B cell (primary cell): ENCODE data around the gene AHNAK. TPM values are rescaled to one million over a fixed set of nuclear protein-coding genes. Genes with fewer than 3 reads are reported as not detected.

ENCODE experiments used
- ATAC-seq: fragments of 200-7000 bp; cut with Tn5 transposase; one replicate; pipeline ENCODE4 v1.10.0; 2021; ENCODE audit warnings: low read depth, mild to moderate bottlenecking, moderate number of reproducible peaks, moderate library complexity
- CTCF ChIA-PET: fragments of 350-600 bp; sonication (Branson Sonifier 250); formaldehyde crosslinking; loops from one replicate; lab custom pipeline; 2021; ENCODE audit warnings: antibody characterized with exemption, inconsistent platforms; lab: Charles Lee
- POLR2A ChIA-PET: fragments of 350-600 bp; sonication (Branson Sonifier 250); formaldehyde crosslinking; loops from one replicate; lab custom pipeline; 2021; ENCODE audit warnings: antibody characterized with exemption; lab: Charles Lee
- DNase-seq: peaks from one replicate; pipeline ENCODE4 v3.0.0; 2013
- H2AFZ ChIP-seq: 2 replicates; pipeline ENCODE4 v1.6.1; 2012; ENCODE audit warnings: mild to moderate bottlenecking, low read depth, low read length; ENCODE audit not compliant: insufficient read depth, poor library complexity, severe bottlenecking
- H3K27ac ChIP-seq, 2 donors: 1 replicate in 1 of 2; 2 replicates in 1 of 2; pipeline ENCODE4 v1.5.1; 2012 to 2013; ENCODE audit warnings: low read length in 2 of 2, mild to moderate bottlenecking in 2 of 2, moderate library complexity in 1 of 2
- H3K27me3 ChIP-seq, 4 experiments: fragments of 200-600 bp in 1 of 4; sonication (generic) in 1 of 4; replicated peaks in 1 of 4; 1 replicate in 2 of 4; 2 replicates in 2 of 4; pipeline versions ENCODE4 v1.6.1 to v1.7.0; 2013 to 2016; ENCODE audit warnings: low read length in 3 of 4, mild to moderate bottlenecking in 2 of 4, mixed read lengths in 1 of 4, moderate library complexity in 1 of 4; ENCODE audit not compliant: insufficient read depth in 4 of 4, control insufficient read depth in 3 of 4; ENCODE audit errors: control extremely low read depth in 1 of 4
- H3K36me3 ChIP-seq, 2 experiments: replicated peaks in 1 of 2; 1 replicate in 1 of 2; 2 replicates in 1 of 2; pipeline versions ENCODE4 v1.6.1 to v1.7.1; 2013; ENCODE audit warnings: low read length in 1 of 2; ENCODE audit not compliant: insufficient read depth in 2 of 2, control insufficient read depth in 1 of 2; ENCODE audit errors: control extremely low read depth in 1 of 2, extremely low read depth in 1 of 2
- H3K4me1 ChIP-seq, 2 donors: fragments of 200-600 bp in 1 of 2; sonication (generic) in 1 of 2; 1 replicate in 1 of 2; 2 replicates in 1 of 2; pipeline versions ENCODE4 v1.5.1 to v1.6.1; 2013 to 2017; ENCODE audit warnings: low read length in 2 of 2; ENCODE audit not compliant: control insufficient read depth in 2 of 2, insufficient read depth in 2 of 2
- H3K4me2 ChIP-seq: replicated peaks from 2 replicates; pipeline ENCODE3; 2012; ENCODE audit warnings: mild to moderate bottlenecking, low read depth, low read length; ENCODE audit not compliant: poor library complexity, severe bottlenecking
- H3K4me3 ChIP-seq, 5 experiments: fragments of 200-600 bp in 1 of 5; sonication (generic) in 1 of 5; 1 replicate in 3 of 5; 2 replicates in 2 of 5; pipeline versions ENCODE4 v1.5.1 to v1.7.0; 2011 to 2016; ENCODE audit warnings: low read length in 4 of 5, mild to moderate bottlenecking in 4 of 5, low read depth in 2 of 5, control low read depth in 1 of 5, moderate library complexity in 1 of 5; ENCODE audit not compliant: insufficient read depth in 1 of 5; ENCODE audit errors: control extremely low read depth in 1 of 5, extremely low read depth in 1 of 5
- H3K79me2 ChIP-seq: fragments of 200-600 bp; sonication (generic); one replicate; pipeline ENCODE4 v1.6.0; 2016; ENCODE audit warnings: low read length; ENCODE audit not compliant: control insufficient read depth, insufficient read depth
- H3K9ac ChIP-seq: fragments of 200-600 bp; sonication (generic); 2 replicates; pipeline ENCODE4 v1.6.1; 2017; ENCODE audit warnings: mild to moderate bottlenecking, low read length, moderate library complexity
- H3K9me3 ChIP-seq, 3 donors: one replicate each; pipeline versions ENCODE4 v1.6.1 to v1.7.1; 2013; ENCODE audit warnings: low read length in 2 of 3; ENCODE audit not compliant: control insufficient read depth in 2 of 3, insufficient read depth in 1 of 3; ENCODE audit errors: control extremely low read depth in 1 of 3
- H4K20me1 ChIP-seq: 2 replicates; pipeline ENCODE4 v1.6.0; 2012; ENCODE audit warnings: mild to moderate bottlenecking, low read length; ENCODE audit not compliant: insufficient read depth, control insufficient read depth, poor library complexity, severe bottlenecking
- H3K27ac Mint-ChIP-seq: one replicate; pipeline ENCODE4 v1.8.0; 2021; ENCODE audit warnings: mixed read lengths
- H3K27me3 Mint-ChIP-seq: one replicate; pipeline ENCODE4 v1.8.0; 2021; ENCODE audit warnings: mixed read lengths
- H3K4me1 Mint-ChIP-seq: one replicate; pipeline ENCODE4 v1.8.0; 2021; ENCODE audit warnings: mixed read lengths
- H3K4me3 Mint-ChIP-seq: one replicate; pipeline ENCODE4 v1.8.0; 2021; ENCODE audit warnings: mixed read lengths
- H3K9me3 Mint-ChIP-seq: one replicate; pipeline ENCODE4 v1.8.0; 2022; ENCODE audit warnings: mixed read lengths; ENCODE audit not compliant: insufficient read depth
- EZH2 ChIP-seq: IDR thresholded peaks from 2 replicates; pipeline ENCODE4 v1.6.1; 2012; ENCODE audit warnings: borderline replicate concordance, low read depth, mild to moderate bottlenecking, moderate library complexity, low read length; ENCODE audit not compliant: insufficient read depth, poor library complexity, severe bottlenecking
- WGBS: methylation state at CpG from one replicate; pipeline ENCODE4 v1.1.5; 2013; ENCODE audit warnings: missing lambda C conversion rate; ENCODE audit not compliant: insufficient coverage; 5-methylcytosine and 5-hydroxymethylcytosine counted together
- intact Hi-C: fragments of 100-400 bp; cut with micrococcal nuclease; formaldehyde crosslinking; loops from one replicate; pipeline ENCODE4 v1.10.0; 2022
- polyA plus RNA-seq: library from polyadenylated mRNA; depleted of rRNA; stranded (reverse); fragments of >200 nt; gene quantifications from 2 replicates; pipeline ENCODE4 v1.2.3, GENCODE V29; 2012
- total RNA-seq, 2 donors: library from RNA; stranded (reverse); fragments of 120-200 nt in 1 of 2; gene quantifications; 1 replicate in 1 of 2; 2 replicates in 1 of 2; pipeline versions ENCODE4 v1.2.3 to v1.2.4, GENCODE V29; 2013 to 2022
- TF ChIP-seq, protein P1 (sequence below): fragments of 200-600 bp; IDR thresholded peaks from one replicate; pipeline ENCODE4 v1.8.0; 2022; ENCODE audit warnings: antibody characterized with exemption, mild to moderate bottlenecking

Gene AHNAK
- total and polyA plus RNA-seq, 2 donors (not counting 1 experiment from before 2014, with no cell fraction given), result 63.7 to 229 TPM

DNA sequence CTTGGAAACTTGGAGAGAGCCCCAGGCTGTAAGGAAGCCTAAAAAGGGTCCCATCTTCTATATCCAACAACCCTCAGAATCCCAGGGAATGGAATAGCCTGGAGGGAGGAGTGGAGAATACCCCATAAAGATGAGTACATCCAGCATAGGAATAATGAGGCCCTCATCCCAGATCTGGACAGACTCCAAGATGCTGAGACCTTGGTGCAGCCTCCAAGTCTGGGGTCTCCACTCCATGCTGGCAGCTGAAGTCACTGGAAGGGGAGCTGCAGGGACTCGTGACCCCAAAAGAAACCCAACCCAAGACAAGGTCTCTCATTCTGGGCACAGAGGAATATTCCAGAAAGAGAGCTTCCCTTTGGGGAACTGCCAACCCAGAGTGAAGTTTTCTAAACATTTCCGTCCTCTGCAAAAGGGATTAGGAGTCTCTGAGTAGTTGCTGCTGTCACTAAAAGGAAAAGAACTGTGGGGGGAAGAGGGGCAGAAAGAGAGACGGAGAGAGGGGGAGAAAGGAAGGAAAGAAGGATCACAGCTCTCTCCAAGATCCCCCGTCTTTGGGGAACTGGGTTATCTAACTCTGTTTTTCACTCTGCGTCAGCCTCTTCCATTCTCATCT, 127.2 kb downstream of the AHNAK start:
- peaks cover 0 to 2% (median 0%) of the 10 kb centered on the region in 4 experiments for H3K27me3 ChIP-seq
- H3K36me3 ChIP-seq, result no peaks in the 10 kb centered on the region
- no peak for ATAC-seq
- POLR2A ChIA-PET, result no interaction called here
- Mint-ChIP-seq H3K9me3 (no peaks in the 10 kb centered on the region), H3K4me3 (no peak overlapping the region), H3K4me1 (no peaks in the 10 kb centered on the region), H3K27me3 (peaks cover 11% of the 10 kb centered on the region), H3K27ac (no peak overlapping the region)
- H3K4me1 ChIP-seq, result peaks cover 1 to 2% of the 10 kb centered on the region in 2 donors
- no peak overlapping the region for H3K9ac ChIP-seq
- no peaks in the 10 kb centered on the region for H3K9me3 ChIP-seq
- whole genome bisulfite sequencing, result 72% methylated on average over 2 of the region's 5 CpGs
- H3K27ac ChIP-seq, result no peak overlapping the region
- no peak overlapping the region for H2AFZ ChIP-seq
- CTCF ChIA-PET, result interaction anchor here (1.3 to 11.8 kb wide), 3 partner anchors 8 to 141 kb away, joined by 3 to 339 read pairs (median 207); no protein-coding TSS in a partner anchor
- intact Hi-C loops, result no loop called here
- no peak overlapping the region for H3K4me2 ChIP-seq
- H4K20me1 ChIP-seq, result no peaks in the 10 kb centered on the region
- DNase-seq, result no peak
- TF ChIP-seq, protein P1, sequence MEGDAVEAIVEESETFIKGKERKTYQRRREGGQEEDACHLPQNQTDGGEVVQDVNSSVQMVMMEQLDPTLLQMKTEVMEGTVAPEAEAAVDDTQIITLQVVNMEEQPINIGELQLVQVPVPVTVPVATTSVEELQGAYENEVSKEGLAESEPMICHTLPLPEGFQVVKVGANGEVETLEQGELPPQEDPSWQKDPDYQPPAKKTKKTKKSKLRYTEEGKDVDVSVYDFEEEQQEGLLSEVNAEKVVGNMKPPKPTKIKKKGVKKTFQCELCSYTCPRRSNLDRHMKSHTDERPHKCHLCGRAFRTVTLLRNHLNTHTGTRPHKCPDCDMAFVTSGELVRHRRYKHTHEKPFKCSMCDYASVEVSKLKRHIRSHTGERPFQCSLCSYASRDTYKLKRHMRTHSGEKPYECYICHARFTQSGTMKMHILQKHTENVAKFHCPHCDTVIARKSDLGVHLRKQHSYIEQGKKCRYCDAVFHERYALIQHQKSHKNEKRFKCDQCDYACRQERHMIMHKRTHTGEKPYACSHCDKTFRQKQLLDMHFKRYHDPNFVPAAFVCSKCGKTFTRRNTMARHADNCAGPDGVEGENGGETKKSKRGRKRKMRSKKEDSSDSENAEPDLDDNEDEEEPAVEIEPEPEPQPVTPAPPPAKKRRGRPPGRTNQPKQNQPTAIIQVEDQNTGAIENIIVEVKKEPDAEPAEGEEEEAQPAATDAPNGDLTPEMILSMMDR, result no peak
- TF ChIP-seq EZH2, result no peak
- H3K4me3 ChIP-seq, result no peak overlapping the region
- H3K79me2 ChIP-seq, result no peaks in the 10 kb centered on the region

DNA sequence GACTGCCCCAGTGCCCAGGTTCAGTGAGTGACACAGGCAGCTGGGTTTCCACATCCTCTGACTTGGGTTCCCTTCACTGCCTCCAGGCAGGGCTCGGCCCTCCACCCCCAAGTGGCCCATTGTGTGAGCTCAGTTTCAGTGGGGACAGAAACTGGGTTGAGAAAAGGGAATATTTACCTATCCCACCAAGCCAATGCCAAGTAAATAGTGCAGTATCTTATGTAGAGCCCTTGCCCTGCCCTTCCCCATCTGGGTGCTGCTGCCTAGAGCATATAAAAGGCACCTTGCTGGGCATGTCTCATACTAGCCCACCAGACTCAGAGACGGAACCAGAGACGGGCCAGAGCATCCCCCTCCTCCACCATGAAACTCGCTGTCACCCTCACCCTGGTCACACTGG, 127.9 kb downstream of the AHNAK start, which contains the start of gene SCGB1A1:
Gene SCGB1A1 (plus strand): TSS at position 301 of the 400 bp plus-strand sequence. CDS start 63 bp downstream, at position 364.
- no peak for ATAC-seq
- no peaks in the 10 kb centered on the region for H3K36me3 ChIP-seq
- H3K9me3 Mint-ChIP-seq, result no peaks in the 10 kb centered on the region
- H3K27ac Mint-ChIP-seq, result no peak within 1 kb of the TSS
- ChIA-PET CTCF (interaction anchor here (1.3 kb wide), 1 partner anchor 8 kb away, joined by 3 read pairs; no protein-coding TSS in a partner anchor), POLR2A (interaction anchor here (0.7 kb wide), 1 partner anchor 126 kb away, joined by 3 read pairs; no protein-coding TSS in a partner anchor)
- H4K20me1 ChIP-seq, result no peaks in the 10 kb centered on the region
- intact Hi-C loops, result no loop called here
- no peaks in the 10 kb centered on the region for H3K4me1 ChIP-seq
- H3K4me2 ChIP-seq, result no peak within 1 kb of the TSS
- no peak within 1 kb of the TSS for H3K9ac ChIP-seq
- DNase-seq, result no peak
- TF ChIP-seq EZH2, result no peak
- TF ChIP-seq, protein P1, result no peak
- no peak within 1 kb of the TSS for H3K4me3 ChIP-seq
- H3K79me2 ChIP-seq, result no peaks in the 10 kb centered on the region
- H3K4me3 Mint-ChIP-seq, result no peak within 1 kb of the TSS
- no peaks in the 10 kb centered on the region for H3K9me3 ChIP-seq
- peaks cover 11% of the 10 kb centered on the region for H3K27me3 Mint-ChIP-seq
- 81% methylated on average over 3 of the region's 4 CpGs for WGBS
- H2AFZ ChIP-seq, result no peak within 1 kb of the TSS
- H3K27ac ChIP-seq, result no peak within 1 kb of the TSS
- no peaks in the 10 kb centered on the region for H3K4me1 Mint-ChIP-seq
- H3K27me3 ChIP-seq, result peaks cover 0 to 1% (median 0%) of the 10 kb centered on the region in 4 experiments
